Daoy (cell line): ENCODE data around the gene FGGY. TPM values are rescaled to one million over a fixed set of nuclear protein-coding genes. Genes with fewer than 3 reads are reported as not detected.
A peak's percentile ranks its signal among the peaks of the same experiment; 100 is the strongest.
"Not testable (repeated sequence)": the region's sequence is repeated elsewhere in the genome, so short reads cannot be mapped to it uniquely, and the experiment has no call there.

Experiments
- DNase-seq: peaks from one replicate; pipeline ENCODE4 v3.0.0-alpha.2; 2015; ENCODE audit warnings: low read depth
- total RNA-seq: library from RNA; depleted of rRNA; stranded (reverse); fragments of >200 nt; shearing (Covaris generic); gene quantifications from 2 replicates; pipeline ENCODE4 v1.2.3, GENCODE V29; 2014

Gene FGGY
- total RNA-seq, 1 experiment from 2014 or later, result 15.7 TPM

GRCh38 chr1:59631561-59632255 lies 334.8 kb downstream of the FGGY start:
- no peak for DNase-seq

- no peak for DNase-seq
Observed at GRCh38 chr1:59635097-59635496, 338.2 kb downstream of the FGGY start.

DNA sequence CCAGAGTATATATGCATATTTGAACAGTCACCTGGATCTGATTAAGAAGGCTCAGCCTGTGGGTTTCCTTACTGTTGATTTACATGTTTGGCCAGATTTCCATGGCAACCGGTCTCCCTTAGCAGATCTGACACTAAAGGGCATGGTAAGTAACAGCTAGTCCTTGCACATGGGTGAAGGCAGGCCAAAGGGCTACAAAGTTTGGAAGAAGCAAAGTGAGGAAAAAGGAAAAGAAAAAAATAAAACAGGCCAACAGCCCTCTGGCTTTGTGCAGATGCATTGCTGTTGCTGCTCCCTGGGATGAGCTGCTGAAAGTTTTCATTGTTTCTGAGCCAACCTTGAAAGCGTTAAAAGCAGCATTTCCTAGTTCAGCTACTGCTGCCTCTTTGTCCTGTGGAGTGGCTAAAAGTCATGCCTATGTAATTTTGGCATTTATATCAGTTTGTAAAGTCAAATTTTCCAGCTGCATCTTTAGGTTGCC lies 341.4 kb downstream of the FGGY start:
- DNase-seq, result peak; percentile 35

DNA sequence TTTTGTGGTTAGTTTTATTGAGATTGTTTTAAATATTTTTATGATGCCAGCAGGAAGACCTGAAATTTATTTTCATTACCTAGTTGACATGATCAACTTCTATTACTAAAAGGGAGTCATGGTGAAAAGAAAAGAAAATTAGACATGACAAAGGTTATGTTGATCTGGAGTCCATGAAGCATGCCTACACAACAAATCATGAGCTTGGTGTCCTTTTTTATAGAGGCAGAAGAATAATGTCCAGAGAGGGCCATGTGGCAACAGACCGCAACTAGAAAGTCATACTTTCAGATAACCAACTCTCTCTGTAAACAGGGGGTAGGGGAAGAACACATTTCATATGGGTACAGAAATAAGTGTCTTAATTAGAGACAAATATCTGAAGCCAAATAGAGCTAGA lies 342.4 kb downstream of the FGGY start:
- DNase-seq, result no peak

GRCh38 chr1:59640851-59641250 lies 344.0 kb downstream of the FGGY start:
- no peak for DNase-seq

DNA sequence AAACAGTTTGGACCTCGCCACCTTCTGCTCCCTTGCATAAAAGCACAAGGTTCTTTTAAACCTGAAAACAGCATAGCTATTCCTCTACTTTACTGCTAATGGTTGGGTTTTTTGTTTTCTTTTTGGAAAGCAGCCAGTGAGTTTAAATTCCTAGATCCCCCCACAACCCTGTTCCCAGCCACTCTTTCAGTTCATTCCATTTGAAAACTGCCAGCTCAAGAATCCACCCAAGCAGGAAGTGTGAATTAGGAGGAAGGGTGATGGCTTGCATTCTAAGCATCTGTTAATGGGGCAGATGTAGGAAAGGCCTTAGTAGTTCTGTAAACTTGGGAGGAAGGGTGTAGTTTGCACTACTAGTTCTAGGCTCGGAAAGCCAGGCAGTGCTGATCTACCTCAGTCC lies 344.9 kb downstream of the FGGY start:
- DNase-seq, result no peak

- DNase-seq, result no peak
Observed at GRCh38 chr1:59643526-59643925, 346.6 kb downstream of the FGGY start.

DNA sequence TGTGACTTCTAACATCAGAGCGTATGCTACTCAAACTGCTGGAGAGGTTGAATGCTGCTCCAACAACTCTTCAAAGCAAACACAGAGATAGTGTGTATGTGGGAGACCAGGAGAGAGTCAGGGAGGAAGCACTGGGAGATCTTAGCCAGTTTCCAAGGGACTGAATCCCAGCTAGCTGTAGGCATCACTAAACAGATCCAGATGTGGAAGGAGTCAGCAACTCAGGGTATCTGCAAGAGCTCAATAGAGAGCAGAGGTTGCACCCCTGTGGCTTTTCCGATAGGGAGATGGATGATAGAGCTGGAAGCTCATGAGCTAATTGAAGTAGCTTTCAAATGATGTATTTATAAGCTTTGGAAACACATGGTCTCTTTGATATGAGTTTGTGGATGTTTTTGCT lies 349.0 kb downstream of the FGGY start:
- DNase-seq, result no peak

DNA sequence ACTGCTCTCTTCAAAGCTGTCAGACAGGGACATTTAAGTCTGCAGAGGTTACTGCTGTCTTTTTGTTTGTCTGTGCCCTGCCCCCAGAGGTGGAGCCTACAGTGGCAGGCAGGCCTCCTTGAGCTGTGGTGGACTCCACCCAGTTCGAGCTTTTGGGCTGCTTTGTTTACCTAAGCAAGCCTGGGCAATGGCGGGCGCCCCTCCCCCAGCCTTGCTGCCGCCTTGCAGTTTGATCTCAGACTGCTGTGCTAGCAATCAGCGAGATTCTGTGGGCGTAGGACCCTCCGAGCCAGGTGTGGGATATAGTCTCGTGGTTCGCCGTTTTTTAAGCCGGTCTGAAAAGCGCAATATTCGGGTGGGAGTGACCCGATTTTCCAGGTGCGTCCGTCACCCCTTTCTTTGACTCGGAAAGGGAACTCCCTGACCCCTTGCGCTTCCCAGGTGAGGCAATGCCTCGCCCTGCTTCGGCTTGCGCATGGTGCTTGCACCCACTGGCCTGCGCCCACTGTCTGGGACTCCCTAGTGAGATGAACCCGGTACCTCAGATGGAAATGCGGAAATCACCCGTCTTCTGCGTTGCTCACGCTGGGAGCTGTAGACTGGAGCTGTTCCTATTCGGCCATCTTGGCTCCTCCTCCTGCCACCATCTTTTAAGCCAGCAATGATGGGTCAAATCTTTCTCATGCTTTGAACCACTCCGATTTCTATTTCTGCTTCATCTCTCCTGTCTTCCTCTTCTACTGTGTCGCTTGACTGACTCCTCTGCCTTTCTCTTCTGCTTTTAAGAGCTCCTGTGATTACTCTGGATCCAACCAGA lies 356.5 kb downstream of the FGGY start:
- not testable (repeated sequence) for DNase-seq

- DNase-seq, result no peak
Observed at GRCh38 chr1:59653968-59654367, 357.1 kb downstream of the FGGY start.

- DNase-seq, result no peak
Observed at GRCh38 chr1:59657873-59658465, 361.1 kb downstream of the FGGY start.

DNA sequence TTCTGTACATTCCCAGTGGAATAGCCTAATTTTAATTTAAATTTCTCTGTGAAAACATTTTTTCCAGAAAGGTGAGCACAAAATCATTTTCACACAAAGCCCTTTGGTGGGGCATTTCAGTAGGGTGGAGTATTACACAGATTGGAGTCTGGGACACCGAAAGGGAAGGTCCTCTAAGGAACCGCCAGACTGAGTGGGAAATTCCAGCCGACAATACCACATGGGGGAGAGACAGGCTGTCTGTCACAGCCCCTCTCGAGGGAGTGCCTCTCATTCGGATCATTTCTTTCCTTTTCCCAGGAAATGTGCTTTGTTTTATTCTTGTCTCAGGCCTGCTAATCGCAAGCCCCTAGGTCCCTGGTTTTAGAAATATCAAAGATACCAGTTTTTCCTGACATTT lies 367.3 kb downstream of the FGGY start:
- no peak for DNase-seq

DNA sequence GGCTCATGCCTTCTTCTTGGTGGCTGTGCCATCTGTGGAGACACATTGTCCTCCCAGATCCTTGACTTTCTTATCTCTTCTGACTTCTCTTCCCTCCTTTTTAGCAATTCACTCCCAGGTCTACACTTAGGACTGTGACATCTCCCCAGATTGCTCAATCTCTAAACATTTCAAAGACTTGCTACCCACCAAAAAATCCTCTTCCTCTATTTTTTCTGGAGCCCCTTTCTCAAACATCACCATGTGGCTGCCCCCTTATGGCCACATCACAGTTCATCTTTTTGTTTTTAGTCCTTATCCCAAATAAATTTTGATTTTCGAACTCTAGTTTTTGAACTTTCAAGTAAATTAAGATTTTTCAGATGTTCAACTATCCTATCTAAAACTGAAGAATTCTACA lies 369.2 kb downstream of the FGGY start:
- no peak for DNase-seq

DNA sequence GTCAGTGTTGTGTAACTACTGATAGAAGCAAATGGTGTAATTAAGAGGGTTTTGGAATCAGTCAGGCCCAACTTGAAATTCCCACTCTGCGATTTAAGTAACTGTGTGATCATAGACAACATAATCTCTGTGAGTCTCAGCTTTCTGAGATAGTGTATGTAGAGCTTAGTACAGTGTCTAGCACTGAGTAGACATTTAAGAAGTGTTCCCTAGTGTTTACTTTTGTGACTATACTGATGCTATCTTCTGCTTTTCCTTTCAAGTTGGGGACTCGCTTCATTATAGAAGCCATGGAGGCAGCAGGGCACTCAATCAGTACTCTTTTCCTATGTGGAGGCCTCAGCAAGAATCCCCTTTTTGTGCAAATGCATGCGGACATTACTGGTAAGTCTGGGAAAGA lies 370.1 kb downstream of the FGGY start:
- no peak for DNase-seq

GRCh38 chr1:59669752-59670312 lies 372.9 kb downstream of the FGGY start:
- DNase-seq, result peak; percentile 55

- no peak for DNase-seq
Observed at GRCh38 chr1:59670662-59671061, 373.8 kb downstream of the FGGY start.

GRCh38 chr1:59671066-59671952 lies 374.4 kb downstream of the FGGY start:
- no peak for DNase-seq

- DNase-seq, result no peak
Observed at GRCh38 chr1:59671953-59672305, 375.0 kb downstream of the FGGY start.

DNA sequence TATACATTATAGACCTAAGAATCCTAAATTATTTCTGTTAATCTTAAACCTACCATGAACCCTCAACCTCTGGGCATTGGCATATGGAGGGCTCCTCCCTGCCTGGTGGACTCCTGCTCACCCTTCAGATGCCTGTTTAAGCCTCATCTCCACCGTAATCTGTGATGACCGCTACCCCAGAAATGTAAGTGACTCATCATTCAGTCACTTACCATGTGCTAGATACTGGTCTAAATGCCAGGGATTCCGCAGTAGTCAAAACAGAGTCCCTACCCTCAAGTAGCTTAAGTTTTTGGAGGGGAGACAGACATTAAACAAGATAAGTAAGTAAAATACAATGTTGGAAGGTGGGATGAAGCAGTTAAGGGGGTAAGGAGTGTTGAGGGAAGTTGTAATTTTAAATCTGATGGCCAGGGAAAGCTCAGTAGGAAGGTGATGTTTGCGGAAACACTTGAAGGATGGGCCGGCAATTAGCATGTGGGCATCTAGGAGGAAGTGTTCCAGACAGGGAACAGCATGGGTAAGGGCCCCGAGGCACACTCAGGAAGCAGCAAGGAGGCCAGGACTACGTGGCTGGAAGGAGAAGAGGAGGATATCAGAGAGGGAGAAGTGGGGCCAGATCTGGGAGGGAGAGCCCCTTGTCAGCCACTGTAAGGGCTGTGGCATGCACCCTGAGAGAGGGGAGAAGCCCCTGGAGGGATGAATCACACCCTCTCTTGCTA lies 376.1 kb downstream of the FGGY start:
- DNase-seq, result peak; percentile 78

DNA sequence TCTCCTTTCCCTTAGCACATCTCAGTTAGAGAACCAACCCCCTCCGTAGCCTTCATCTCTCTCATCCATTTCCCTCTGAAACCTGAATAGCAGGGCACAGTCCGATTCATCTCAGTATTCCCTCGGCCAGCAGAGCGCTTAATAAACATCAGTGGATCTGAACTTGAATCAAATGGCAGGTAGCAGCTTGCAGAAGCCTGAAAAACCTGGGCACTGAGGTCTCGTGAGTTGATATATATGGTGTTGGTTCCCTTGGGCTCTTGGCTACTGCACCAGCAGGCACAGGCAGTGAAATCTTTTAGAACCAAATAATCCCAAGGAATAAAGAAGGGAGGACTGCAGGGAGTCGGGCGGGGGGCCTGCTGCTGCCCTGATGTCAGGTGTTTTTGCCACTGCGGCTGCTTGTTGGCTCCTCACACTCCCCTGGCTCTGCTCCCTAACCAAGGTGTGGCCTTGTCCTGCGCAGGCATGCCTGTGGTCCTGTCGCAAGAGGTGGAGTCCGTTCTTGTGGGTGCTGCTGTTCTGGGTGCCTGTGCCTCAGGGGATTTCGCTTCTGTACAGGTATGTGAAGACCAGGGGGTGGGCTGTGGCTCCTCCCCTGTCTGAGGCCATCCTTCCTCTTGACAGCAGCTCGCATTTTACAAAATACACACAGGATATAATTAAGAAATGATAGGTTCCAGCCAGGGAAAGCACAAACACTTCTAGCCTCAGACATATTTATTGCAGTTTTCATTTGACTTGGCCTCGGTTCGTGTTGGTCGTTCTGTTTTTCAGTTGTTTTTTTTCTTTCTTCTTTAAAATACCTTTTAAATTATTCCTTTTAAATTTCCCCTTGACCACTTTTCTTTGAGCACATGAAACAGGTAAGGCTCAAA lies 376.9 kb downstream of the FGGY start:
- no peak for DNase-seq
